ENCODE results near the gene RPS16. TPM values are rescaled to one million over a fixed set of nuclear protein-coding genes. Genes with fewer than 3 reads are reported as not detected.

Gene RPS16
- total and polyA plus RNA-seq, 2 of the 13 experiments (the other 11 are each of a cell fraction or from before 2014, with no cell fraction given), result 488 to 2,583 TPM

GRCh38 chr19:39430675-39431593, 4.8 kb downstream of the RPS16 start:
- in situ Hi-C loops (cut with HindIII; ENCODE audit: extremely low pct_ligation_motif_present, low pct_unique_long_range_greater_than_20kb), result no loop called here
- Histone ChIP-seq H3K9ac (ENCODE audit: insufficient read depth, low read depth, low read length) (peak overlapping the region; percentile 23; the same call in 1 of the 2 replicates), H3K4me2 (ENCODE audit: low read depth, low read length) (peak overlapping the region; percentile 28; the same call in 1 of the 2 replicates)
- no peak for TF ChIP-seq SNRNP70 (IDR thresholded peaks at IDR 0.05; ENCODE audit: low read depth, low read length)
- no peak for TF ChIP-seq REXO4 (CRISPR knock-in tag; IDR thresholded peaks at IDR 0.05; ENCODE audit: borderline replicate concordance)
- TF ChIP-seq MAFK (conservative IDR thresholded peaks at IDR 0.05 in 1 of 2, IDR thresholded peaks at IDR 0.05 in 1 of 2; ENCODE audit: low read length in 2 of 2), result peak; percentile 7 to 47; a peak in 2 of 4 replicates
- TF ChIP-seq HMGXB4 (CRISPR knock-in tag; IDR thresholded peaks at IDR 0.05; ENCODE audit: borderline replicate concordance in 1 of 2, low read depth in 1 of 2), result no peak
- TF ChIP-seq CC2D1A (CRISPR knock-in tag; IDR thresholded peaks at IDR 0.05), result no peak
- TF ChIP-seq ZFP90 (CRISPR knock-in tag; IDR thresholded peaks at IDR 0.05; ENCODE audit: borderline replicate concordance), result no peak
- 0 out of 2 replicates have a peak, but pooled peaks have one; percentile 26 for TF ChIP-seq MAFF (IDR thresholded peaks at IDR 0.05; ENCODE audit: low read depth, low read length)
- TF ChIP-seq MAX (IDR thresholded peaks at IDR 0.05), result peak; percentile 47; the same call in 1 of the 2 replicates
- TF ChIP-seq ZSCAN5A (CRISPR knock-in tag; IDR thresholded peaks at IDR 0.05; ENCODE audit: borderline replicate concordance), result no peak
- TF ChIP-seq GRHL1 (CRISPR knock-in tag; conservative IDR thresholded peaks at IDR 0.05), result no peak
- no peak for TF ChIP-seq FUBP1 (CRISPR knock-in tag; IDR thresholded peaks at IDR 0.05; ENCODE audit: borderline replicate concordance)
- no peak for TF ChIP-seq SIX1 (CRISPR knock-in tag; IDR thresholded peaks at IDR 0.05; ENCODE audit: borderline replicate concordance)
- TF ChIP-seq SMC3 (IDR thresholded peaks at IDR 0.05; ENCODE audit: low read length), result no peak

More at GRCh38 chr19:39430675-39431593, 4.8 kb downstream of the RPS16 start:
- Histone ChIP-seq H3K36me3 (replicated peaks in 1 of 2; ENCODE audit: control insufficient read depth in 1 of 2, insufficient read depth in 2 of 2, low read length in 2 of 2) (peaks cover 11 to 26% of the 10 kb centered on the region in 2 experiments), H3K79me2 (ENCODE audit: insufficient read depth, low read length) (peaks cover 24% of the 10 kb centered on the region), H3K4me3 (replicated peaks in 1 of 3; ENCODE audit: insufficient read depth in 1 of 3, low read depth in 2 of 3, low read length in 3 of 3) (no peak overlapping the region), H3K9me3 (ENCODE audit: low read length) (no peaks in the 10 kb centered on the region), H3K27me3 (ENCODE audit: control insufficient read depth in 1 of 2, insufficient read depth in 2 of 2, low read length in 2 of 2) (no peaks in the 10 kb centered on the region; a peak in 1 of 5 replicates), H3K27ac (ENCODE audit: extremely low read length, insufficient read depth, low read length) (peak overlapping the region; percentile 58), H3K4me1 (ENCODE audit: insufficient read depth, low read length) (peaks cover 66% of the 10 kb centered on the region), H2AFZ (ENCODE audit: low read length) (no peak overlapping the region), H4K20me1 (ENCODE audit: insufficient read depth, low read length) (peaks cover 29% of the 10 kb centered on the region)
- WGBS (ENCODE audit: low lambda C conversion rate), result 52% methylated on average over 22 of the region's 25 CpGs
- DNase-seq (ENCODE audit: low spot score), result peak; percentile 71
- no TSS peak for BruUV-seq (replicated peaks)
- no peak for FAIRE-seq
- intact Hi-C loops (cut with micrococcal nuclease; ENCODE audit: unreplicated experiment), result no loop called here
- POLR2A ChIA-PET, result interaction anchor here (1.5 to 3.8 kb wide), 5 partner anchors 15 to 33 kb away, joined by 4 to 31 read pairs (median 12); partner anchors contain the start of gene SUPT5H
- ATAC-seq, result peak; percentile 4; the same call in 2 of the 3 replicates
- CTCF ChIA-PET (ENCODE audit: low intra/inter-chr PET ratio, low total read pairs), result no interaction called here

Data from HepG2 (cell line).